ENCODE data around the gene GTF2F2. TPM values are rescaled to one million over a fixed set of nuclear protein-coding genes. Genes with fewer than 3 reads are reported as not detected.
"Not testable (repeated sequence)": the region's sequence is repeated elsewhere in the genome, so short reads cannot be mapped to it uniquely, and the experiment has no call there.

GTF2F2 gene
- polyA plus RNA-seq, 3 donors = 24.6 to 26.1 (median 25.8) TPM

DNA sequence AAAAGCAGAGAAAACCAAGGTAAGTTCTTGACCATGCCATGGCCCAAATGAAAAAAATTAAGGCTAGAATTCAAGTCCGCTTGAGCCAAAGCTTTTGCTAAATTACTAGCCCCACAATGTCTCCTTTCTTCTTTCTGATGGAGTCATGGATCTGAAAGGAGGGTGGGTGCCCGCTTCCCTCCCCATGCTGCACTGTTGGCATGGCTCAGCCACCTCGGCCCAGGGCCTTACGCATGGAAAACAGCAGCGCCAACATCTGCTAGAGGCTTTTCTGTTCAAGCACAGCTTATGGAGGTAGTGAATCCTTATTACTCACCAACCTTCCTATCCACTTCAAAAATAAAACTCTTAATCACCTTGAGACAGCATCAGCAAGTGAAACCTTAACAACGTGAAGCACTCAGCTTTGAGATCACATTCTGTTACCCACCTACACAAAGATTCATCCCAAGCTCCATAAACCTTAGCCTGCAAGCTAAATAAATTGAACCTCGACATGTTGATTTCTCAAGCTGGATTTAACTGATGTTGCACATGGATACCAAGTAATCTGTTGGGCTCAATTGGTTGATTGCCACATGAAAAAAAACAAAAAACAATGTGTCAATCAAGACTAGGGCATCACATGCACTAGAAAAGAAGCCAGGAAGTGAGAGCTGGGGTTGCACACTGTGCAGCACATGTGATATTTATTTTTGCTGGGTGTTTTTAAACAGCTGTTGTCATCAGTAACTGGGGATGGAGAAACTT lies 177.3 kb downstream of the GTF2F2 start:
- no peak for DNase-seq

GRCh38 chr13:45298206-45298505 lies 177.8 kb downstream of the GTF2F2 start:
- DNase-seq = no peak

DNA sequence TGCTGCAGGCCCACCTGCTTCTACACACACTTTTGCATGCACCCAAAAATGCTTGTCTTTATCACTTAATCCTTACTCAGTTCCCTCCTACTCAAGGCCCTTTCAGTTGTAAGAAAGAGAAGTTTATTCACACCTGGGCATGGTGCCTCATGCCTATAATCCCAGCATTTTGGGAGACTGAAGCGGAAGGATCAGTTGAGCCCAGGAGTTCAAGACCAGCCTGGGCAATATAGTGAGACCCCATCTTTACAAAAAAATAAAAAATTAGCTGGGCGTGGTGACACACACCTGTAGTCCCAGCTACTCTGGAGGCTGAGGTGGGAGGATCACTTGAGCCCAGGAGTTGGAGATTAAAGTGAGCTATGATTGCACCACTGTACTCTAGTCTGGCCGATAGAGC lies 178.2 kb downstream of the GTF2F2 start:
- not testable (repeated sequence) for DNase-seq

- DNase-seq = no peak
These were observed 178.9 kb downstream of the GTF2F2 start for GRCh38 chr13:45299194-45299593.

DNA sequence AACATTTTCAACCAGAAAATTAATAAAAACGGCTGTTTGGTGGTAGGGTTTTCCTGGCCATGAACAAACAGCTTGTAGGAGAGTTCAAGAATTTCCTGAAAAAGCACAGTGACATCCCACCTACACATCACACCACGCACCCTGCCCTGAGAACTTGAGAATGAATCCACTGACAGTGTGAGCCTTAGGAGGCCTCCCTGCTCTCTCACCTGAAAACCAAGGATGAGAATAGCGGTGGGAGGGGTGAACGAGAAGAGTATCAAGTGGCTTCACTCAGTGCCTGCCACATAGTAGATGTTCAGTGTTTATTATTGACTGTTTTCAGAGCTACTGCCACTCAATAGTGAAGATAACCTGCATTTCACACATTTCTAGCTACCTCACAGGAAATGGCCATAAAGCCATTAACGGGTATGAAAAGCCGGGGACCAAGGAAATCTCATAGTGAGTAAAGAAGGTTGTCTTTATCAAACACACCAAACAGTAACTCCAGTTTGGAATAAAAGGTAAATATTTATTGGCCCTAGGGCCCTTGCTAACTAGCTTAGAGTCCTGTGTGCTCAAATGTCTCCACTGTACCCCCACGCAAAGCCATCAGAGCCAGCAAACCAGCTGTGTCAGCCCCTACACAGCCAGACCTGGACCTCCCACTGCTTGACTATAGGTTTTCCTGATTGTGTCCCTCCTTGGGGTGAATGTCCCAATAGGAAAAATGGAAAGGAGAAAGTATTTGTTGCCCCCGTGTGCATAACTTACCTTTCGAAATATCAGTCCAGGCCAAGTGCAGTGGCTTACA lies 180.1 kb downstream of the GTF2F2 start:
- DNase-seq = no peak

GRCh38 chr13:45301263-45301662 lies 181.0 kb downstream of the GTF2F2 start:
- no peak for DNase-seq

DNA sequence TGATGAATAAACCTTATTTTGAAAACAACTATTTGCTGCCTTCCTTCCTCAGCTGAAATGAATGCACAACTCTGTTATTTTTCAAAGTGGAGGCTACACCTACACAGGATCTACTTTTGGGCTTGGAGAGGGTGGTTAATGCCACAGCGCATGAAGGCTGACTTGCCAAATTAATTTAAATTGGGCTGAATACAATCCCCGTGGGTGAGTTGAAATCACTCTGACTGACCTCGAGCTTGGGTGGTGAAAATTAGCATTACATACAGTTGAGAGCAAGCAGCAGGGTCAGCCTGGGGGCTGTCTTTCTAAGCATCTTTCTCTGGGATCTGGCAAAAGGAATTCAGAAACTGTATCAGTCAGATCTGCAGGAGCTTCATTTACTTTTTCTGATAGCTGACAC lies 182.2 kb downstream of the GTF2F2 start:
- no peak for DNase-seq

- no peak for DNase-seq
These were observed 182.7 kb downstream of the GTF2F2 start for GRCh38 chr13:45303026-45303425.

GRCh38 chr13:45303866-45304265 lies 183.6 kb downstream of the GTF2F2 start:
- no peak for DNase-seq

DNA sequence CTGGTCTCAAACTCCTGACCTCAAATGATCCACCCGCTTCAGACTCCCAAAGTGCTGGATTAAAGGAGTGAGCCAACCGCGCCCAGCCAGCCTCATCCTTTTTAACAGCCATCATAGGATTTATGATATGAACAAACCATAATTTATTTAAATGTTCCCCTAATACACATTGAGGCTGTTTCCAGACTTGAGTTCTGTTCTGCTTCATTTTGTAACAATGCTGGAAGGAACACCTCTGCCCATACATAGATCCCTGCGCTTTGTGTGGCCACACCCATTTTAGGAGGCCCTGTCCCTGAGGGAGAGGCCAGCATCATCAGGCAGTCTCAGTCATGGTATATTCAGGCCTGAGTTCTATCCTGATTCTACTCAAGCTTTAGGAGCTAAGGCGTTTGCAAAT lies 184.8 kb downstream of the GTF2F2 start:
- DNase-seq = no peak

DNA sequence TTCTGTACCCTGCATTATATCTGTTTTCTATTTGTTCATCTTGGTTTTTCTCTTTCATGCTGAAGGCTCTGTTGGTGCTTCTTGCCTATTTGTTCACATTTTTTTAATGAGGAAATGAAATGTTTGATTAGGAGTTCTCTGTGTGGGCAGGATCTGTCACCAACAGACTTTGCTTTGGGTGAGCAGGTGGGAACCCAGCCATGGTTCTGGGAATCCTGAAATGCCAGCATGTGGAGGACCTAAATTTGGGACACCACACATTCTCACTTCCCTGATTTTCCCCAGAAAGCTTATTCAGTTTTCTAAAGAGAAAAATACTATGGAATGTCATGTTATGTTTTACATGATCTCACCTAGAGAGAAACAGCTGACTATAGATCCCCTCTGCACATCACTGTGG lies 186.7 kb downstream of the GTF2F2 start:
- no peak for DNase-seq

GRCh38 chr13:45310341-45311131 lies 190.2 kb downstream of the GTF2F2 start:
- no peak for DNase-seq

DNA sequence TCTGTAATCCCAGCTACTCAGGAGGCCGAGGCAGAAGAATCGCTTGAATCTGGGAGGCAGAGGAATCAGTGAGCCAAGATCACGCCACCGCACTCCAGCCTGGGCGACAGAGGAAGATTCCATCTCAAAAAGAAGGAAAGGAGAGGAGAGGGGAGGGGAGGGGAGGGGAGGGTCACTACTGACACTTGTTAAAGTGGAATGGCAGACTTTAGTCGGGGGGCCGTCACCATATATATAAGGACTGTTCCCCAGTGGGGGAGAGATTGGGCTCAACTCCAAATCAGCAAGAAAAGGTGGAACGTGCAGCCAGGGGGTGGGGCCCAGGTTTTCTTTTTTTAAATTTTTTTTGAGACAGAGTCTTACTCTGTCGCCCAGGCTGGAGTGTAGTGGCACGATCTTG lies 194.5 kb downstream of the GTF2F2 start:
- DNase-seq = no peak

DNA sequence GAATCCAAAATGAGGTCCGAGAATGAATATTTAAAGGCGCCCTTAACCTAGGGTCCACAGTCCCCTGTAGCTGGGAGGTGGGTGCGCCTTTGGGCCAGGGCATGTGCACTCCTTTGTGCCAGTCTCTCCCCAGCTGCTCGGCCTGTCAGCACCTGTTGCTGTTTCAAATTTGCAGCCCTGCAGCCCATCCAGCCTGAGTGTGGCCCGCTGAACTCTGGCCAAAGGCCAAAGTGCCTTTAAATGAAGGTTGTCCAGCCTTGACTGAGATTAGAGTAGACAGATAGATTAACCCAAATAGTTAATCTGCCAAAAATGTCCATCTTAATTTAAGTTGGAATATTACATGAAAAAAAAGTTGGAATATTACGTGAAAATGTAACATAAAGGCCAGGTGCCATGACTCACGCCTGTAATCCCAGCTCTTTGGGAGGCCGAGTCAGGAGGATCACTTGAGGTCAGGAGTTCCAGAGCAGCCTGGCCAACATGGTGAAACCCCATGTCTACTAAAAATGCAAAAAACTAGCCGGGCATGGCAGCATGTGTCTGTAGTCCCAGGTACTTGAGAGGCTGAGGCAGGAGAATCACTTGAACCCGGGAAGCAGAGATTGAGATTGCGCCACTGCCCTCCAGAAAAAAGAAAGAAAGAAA lies 195.3 kb downstream of the GTF2F2 start:
- DNase-seq = no peak

GRCh38 chr13:45316338-45316737 lies 196.0 kb downstream of the GTF2F2 start:
- DNase-seq = no peak

- DNase-seq = no peak
These were observed 196.7 kb downstream of the GTF2F2 start for GRCh38 chr13:45316996-45317395.

- no peak for DNase-seq
These were observed 200.7 kb downstream of the GTF2F2 start for GRCh38 chr13:45320876-45321629.

- no peak for DNase-seq
These were observed 205.5 kb downstream of the GTF2F2 start for GRCh38 chr13:45325806-45326205.

GRCh38 chr13:45327253-45327955 lies 207.1 kb downstream of the GTF2F2 start:
- DNase-seq = no peak

DNA sequence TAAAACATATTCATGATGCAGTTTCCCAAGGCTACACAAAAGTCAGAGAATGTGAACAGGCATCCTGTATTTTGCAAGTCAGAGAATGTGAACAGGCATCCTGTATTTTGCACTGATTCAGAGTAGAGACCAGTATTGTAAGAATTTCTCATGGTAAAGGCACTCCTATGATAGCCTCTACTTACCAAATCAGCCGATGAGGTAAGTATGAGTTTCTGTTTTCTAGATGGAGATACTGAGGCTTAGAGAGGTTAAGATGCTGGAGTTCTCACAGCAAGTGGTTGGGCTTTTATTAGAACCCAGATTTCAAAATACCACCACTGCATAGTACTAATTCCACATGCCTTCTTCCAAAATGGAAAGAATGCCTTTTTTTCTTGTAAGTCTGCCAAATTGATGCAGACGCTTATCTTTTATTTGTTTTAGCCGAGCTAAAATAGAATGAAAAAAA lies 208.4 kb downstream of the GTF2F2 start:
- no peak for DNase-seq

DNA sequence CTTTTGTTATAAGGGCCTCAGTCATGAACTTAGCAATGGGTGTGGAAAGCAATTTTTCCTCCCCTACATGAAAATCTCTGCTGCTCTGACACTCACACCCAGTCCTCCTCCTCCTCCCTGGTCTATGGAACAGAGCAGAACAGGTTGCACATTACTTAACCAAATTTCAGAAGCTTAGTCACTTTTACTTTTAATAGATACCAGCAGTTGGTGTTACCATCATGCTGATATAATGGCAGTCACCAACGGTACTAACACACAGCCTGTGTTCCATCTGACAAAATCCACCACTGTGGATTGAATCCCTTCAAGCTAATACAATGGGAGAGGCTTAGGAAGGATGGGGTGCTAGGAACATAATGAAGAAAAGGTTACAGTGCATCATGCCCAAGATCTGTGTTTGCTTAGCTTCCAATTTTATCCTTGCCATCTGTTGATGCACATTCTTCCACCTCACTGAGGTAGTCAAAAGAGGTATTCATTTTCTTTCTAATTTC lies 210.9 kb downstream of the GTF2F2 start:
- DNase-seq = no peak
